AG09319 (cell line): ENCODE data around the gene FFAR3.

Source experiments
- DNase-seq: peaks from one replicate; pipeline ENCODE4 v3.0.0-alpha.2; 2010; ENCODE audit warnings: low read depth; ENCODE audit errors: extremely low read depth
- CTCF ChIP-seq: IDR thresholded peaks from 2 replicates; pipeline ENCODE4 v1.5.1; 2011; ENCODE audit warnings: low read depth, mild to moderate bottlenecking, inconsistent platforms, low read length, moderate library complexity

FFAR3 gene

GRCh38 chr19:35381318-35381717 lies 23.1 kb downstream of the FFAR3 start:
- no peak for TF ChIP-seq CTCF
- no peak for DNase-seq

DNA sequence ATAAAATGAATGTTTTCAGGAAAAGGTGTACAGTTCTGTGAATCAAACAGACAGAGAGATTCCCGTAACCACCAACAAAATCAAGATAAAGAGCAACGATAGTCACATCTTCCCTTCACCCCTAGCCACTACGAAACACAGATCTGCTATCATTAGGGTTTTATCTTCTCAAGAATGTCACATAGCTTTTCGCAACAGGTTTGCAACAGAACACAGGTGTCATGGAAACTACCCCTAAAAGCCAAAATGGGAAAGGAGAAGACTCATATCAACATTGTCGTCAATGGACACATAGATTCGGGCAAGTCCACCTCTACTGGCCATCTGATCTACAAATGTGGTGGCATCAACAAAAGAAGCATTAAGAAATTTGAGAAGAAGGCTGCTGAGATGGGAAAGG lies 23.7 kb downstream of the FFAR3 start:
- no peak for DNase-seq
- no peak for TF ChIP-seq CTCF

DNA sequence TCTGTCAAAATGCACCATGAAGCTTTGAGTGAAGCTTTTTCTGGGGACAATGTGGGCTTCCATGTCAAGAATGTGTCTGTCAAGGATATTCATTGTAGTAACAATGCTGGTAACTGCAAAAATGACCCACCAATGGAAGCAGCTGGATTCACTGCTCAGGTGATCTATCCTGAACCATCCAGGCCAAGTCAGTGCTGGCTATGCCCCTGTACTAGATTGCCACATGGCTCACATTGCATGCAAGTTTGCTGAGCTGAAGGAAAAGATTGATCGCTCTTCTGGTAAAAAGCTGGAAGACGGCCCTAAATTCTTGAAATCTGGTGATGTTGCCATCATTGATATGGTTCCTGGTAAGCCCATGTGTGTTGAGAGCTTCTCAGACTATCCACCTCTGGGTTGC lies 25.3 kb downstream of the FFAR3 start:
- DNase-seq = no peak
- TF ChIP-seq CTCF = no peak

GRCh38 chr19:35388277-35389054 lies 30.2 kb downstream of the FFAR3 start:
- TF ChIP-seq CTCF = no peak
- no peak for DNase-seq

DNA sequence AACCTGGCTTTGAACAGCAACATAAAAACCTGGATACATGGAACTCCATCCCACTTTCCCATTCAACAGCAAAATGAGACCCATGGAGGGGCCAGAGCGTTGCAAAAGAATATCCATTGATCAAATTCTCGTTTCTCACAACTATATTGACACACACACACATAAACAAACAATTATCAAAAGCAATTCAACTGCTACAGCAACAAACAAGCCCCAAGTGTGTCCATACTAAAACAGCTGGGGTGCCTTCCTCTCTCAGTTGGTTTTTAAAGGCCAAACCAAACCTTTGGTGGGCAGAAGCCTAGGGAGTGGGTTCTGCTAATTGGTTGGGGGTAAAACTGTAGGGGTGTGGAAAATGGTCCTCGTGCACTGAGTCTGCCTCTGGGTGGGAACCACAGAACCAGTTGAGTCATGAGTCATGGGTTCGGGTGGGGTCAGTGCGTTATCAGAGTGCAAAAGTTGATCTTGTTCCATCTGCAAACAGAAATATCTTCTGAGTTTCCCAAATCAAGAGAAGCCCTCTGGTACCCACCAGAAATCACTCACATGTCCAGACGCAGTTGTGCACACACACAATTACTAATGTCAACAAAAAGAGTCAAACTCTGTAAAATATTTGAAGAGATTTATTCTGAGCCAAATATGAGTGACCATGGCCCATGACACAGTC lies 31.1 kb downstream of the FFAR3 start:
- DNase-seq = no peak
- no peak for TF ChIP-seq CTCF

- no peak for TF ChIP-seq CTCF
- no peak for DNase-seq
These were observed 34.8 kb downstream of the FFAR3 start for GRCh38 chr19:35392742-35393715.
